Lower leg skin (tissue), 3 donors: ENCODE results near the gene EML6.

Experiments used
- POLR2A ChIP-seq, 2 donors: fragments of 450-650 bp; IDR thresholded peaks; one replicate each; pipeline ENCODE4 v1.6.1; 2016 to 2017; ENCODE audit warnings: antibody characterized with exemption in 2 of 2, mild to moderate bottlenecking in 1 of 2, moderate library complexity in 1 of 2
- TF ChIP-seq, protein P1 (sequence below), 3 donors: fragments of 450-650 bp; IDR thresholded peaks; one replicate each; pipeline ENCODE4 v1.5.1; 2016; ENCODE audit warnings: antibody characterized with exemption in 3 of 3, mild to moderate bottlenecking in 3 of 3, moderate library complexity in 2 of 3

DNA sequence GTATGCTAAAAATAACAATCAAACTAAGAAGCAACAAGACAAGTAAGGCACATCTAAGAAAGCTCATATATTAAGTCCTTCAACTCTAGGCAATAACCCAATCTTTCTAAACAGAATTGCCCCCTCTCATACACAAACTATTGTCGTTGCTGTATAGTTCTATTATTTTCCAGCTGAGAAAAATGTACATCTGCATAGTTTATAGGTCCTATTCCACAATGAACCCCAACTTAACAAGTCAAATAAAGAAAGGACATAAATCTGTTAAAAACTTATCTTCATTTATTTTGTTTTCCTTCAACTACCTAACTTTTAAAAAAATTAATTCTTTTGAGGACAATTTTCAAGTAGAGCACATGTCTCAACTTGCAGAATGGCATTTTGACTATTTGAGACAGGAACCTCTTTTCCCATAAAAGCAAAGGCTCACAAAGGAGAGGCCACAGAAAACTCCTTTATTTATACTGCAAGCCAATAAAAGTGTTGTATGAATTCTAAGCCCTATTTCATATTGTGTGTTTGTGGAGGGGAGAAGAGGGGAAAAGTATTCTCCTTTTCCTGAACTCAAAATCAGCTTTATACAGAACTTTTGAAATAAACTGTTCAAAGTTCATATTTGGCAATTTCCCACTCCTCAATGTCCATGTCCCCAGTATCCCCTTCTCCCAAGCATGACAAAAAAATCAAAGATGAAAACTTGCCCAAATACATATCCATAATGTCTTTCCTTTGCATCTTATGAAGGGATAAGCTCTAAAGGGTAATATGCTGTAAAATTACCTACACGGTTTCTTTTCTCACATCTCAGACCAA, 289.4 kb downstream of the EML6 start:
- TF ChIP-seq, protein P1, sequence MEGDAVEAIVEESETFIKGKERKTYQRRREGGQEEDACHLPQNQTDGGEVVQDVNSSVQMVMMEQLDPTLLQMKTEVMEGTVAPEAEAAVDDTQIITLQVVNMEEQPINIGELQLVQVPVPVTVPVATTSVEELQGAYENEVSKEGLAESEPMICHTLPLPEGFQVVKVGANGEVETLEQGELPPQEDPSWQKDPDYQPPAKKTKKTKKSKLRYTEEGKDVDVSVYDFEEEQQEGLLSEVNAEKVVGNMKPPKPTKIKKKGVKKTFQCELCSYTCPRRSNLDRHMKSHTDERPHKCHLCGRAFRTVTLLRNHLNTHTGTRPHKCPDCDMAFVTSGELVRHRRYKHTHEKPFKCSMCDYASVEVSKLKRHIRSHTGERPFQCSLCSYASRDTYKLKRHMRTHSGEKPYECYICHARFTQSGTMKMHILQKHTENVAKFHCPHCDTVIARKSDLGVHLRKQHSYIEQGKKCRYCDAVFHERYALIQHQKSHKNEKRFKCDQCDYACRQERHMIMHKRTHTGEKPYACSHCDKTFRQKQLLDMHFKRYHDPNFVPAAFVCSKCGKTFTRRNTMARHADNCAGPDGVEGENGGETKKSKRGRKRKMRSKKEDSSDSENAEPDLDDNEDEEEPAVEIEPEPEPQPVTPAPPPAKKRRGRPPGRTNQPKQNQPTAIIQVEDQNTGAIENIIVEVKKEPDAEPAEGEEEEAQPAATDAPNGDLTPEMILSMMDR (IDR thresholded peaks at IDR 0.05) = no peak
- TF ChIP-seq POLR2A (IDR thresholded peaks at IDR 0.05) = no peak
